ENCODE data around the gene TAF4. TPM values are rescaled to one million over a fixed set of nuclear protein-coding genes. Genes with fewer than 3 reads are reported as not detected.
"Not testable (repeated sequence)": the region's sequence is repeated elsewhere in the genome, so short reads cannot be mapped to it uniquely, and the experiment has no call there.

The TAF4 gene
- total RNA-seq, 1 donor from 2014 or later, result 13.0 TPM

DNA sequence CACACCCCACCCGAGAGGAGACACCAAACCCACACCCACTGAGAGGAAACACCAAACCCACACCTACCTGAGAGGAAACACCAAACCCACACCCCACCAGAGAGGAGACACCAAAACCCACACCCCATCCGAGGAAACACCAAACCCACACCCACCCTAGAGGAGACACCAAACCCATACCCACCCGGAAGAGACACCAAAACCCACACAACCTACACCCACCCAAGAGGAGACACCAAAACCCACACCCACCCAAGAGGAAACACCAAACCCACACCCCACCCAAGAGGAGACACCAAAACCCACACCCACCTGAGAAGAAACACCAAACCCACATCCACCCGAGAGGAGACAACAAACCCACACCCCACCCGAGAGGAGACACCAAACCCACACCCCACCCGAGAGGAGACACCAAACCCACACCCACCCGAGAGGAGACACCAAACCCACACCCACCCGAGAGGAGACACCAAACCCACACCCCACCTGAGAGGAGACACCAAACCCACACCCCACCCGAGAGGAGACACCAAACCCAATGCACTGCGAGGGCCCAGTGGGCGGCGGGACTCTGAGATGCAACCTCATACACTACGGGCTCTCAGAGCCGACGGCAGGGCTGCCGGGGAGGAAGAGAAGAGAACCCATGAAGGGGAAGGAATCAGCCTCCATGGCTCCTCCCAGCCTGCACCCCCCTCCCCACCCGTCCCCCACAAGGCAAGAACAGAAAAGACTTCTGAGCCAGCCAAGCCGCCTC is 83.3 kb downstream of the TAF4 start:
- DNase-seq (ENCODE audit: low spot score), result no peak

- DNase-seq (ENCODE audit: low spot score), result not testable (repeated sequence)
Measured at GRCh38 chr20:61981691-61982090, 84.0 kb downstream of the TAF4 start.

DNA sequence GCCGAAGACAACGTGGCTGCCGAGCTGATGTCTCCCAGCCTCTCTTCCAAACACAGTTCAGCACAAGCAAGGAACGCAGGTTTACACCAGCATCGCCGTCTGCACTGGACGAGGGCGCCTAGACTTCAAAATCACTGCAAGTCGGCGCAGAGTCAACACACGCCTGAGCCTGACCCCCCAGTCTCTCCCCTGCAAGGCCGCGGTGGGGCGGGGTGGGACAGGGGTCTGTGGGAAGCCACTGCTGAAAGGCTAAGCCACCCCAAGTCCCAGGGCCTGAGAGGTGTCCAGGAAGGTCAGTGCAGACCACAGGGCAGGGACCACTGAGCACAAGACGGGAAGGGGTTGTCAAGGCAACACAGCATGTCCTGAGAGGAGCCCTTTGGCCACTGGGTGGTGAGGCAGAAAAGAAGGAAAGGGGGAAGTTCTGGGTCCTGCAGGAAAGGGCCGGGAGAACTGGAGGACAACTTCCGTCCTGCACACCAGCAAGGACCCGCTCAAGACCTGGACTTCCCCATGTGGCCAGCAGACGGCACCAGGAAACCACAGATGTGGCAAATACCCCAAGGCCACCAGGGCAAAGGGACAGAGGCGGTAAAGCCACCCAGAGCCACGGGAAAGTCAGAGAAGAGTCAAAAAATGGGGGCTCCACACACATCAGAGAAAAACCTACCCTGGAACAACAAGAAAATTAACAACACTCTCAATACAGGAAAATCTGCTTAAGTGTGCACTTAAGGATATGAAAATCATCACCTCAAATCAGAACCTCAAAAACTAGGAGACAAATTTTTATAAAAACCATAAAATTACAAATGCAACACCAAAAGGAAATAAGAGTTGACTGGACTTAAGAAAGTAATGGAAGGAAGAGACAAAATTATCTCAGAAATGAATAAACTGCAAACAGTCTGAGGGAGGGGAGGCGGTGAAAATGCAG is 84.8 kb downstream of the TAF4 start:
- DNase-seq (ENCODE audit: low spot score), result no peak

DNA sequence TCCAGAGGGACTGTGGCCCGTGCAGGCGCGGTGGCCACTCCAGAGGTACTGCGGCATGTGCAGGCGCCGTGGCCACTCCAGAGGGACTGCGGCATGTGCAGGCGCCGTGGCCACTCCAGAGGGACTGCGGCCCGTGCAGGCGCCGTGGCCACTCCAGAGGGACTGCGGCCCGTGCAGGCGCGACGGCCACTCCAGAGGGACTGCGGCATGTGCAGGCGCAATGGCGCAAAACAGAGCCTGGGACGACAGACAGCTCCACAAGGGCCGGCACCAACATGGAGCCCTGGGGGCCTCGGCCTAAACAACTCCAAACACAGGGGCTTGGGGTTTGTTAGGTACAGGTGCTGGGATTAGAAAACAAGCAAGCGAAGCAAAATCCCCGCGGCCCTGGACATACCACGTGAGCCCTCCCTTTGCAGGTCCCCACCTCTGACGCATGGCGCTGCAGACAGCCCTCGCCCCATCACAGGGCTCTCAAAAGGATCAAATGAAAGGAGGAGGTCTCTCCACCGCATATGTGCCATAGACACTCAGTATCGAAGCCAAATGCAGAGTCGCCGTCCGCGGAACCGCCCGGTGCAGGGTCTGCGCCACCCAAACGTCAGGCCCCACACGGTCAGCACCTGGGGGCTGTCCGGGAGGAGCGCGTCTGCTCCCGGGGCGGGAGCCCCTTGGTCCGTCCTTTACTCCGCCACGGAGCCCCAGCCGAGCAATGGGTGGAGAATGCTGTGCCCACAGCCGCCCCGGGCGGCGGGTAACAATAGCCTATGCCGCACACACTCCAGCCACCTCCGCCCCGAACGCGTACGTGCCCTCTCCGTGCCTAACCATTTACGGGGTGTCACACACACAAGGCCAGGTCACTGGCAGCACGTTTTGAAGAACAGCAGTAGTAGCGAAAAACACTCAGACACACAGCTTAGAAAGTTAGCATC is 85.7 kb downstream of the TAF4 start:
- no peak for DNase-seq (ENCODE audit: low spot score)

- DNase-seq (ENCODE audit: low spot score), result no peak
Measured at GRCh38 chr20:61979090-61979489, 86.6 kb downstream of the TAF4 start.

DNA sequence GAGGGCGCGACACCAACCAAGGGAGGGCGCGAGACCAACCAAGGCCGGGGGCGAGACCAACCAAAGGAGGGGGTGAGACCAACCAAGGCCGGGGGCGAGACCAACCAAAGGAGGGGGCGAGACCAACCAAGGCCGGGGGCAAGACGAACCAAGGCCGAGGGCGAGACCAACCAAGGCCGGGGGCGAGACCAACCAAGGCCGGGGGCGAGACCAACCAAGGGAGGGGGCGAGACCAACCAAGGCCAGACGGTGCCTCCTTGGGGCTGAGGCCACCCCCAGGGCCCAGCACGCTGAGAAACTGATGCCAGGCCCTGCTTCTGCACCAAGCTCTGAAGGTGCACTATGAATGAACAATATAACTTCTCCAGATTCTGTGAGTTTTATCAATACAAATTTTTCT is 87.2 kb downstream of the TAF4 start:
- DNase-seq (ENCODE audit: low spot score), result no peak

- no peak for DNase-seq (ENCODE audit: low spot score)
Measured at GRCh38 chr20:61977419-61977786, 88.3 kb downstream of the TAF4 start.

GRCh38 chr20:61976644-61977418 is 88.8 kb downstream of the TAF4 start:
- DNase-seq (ENCODE audit: low spot score), result no peak

- DNase-seq (ENCODE audit: low spot score), result peak; percentile 81
Measured at GRCh38 chr20:61976263-61976643, 89.4 kb downstream of the TAF4 start.

DNA sequence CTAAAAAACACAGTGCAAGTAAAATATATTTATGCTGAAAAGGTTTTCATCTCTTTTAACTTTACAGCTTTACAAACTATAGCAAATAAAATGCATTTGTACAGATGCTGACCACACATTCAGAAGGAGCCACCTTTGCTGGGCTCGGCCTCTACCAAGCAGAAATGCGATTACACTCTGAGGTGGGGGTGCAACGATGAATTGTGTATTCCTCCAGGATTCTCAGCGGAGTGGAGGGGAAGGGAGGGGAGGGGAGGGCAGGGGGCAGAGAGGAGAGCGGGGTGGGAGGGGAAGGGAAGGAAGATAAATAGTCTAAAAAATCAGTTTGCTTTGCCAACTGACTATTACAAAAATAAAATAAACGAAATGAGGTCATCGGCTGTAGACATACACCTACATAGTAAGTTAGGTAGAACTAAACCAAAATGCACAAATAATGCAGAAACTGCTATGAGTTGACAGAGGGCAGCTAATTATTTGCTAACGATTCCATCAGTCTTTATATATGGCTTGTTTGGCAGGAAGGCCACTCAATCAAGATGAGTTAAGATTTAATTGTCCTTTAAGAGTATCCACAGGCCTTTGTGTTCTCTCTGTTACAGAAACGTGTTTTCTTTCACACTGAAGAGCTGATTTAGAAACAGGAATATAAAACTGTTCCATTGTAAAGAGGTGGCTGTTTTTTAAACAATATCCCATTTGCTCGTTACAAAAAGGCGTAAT is 90.1 kb downstream of the TAF4 start:
- no peak for DNase-seq (ENCODE audit: low spot score)

GRCh38 chr20:61974357-61974665 is 91.4 kb downstream of the TAF4 start:
- no peak for DNase-seq (ENCODE audit: low spot score)

- DNase-seq (ENCODE audit: low spot score), result no peak
Measured at GRCh38 chr20:61973515-61974356, 91.9 kb downstream of the TAF4 start.

DNA sequence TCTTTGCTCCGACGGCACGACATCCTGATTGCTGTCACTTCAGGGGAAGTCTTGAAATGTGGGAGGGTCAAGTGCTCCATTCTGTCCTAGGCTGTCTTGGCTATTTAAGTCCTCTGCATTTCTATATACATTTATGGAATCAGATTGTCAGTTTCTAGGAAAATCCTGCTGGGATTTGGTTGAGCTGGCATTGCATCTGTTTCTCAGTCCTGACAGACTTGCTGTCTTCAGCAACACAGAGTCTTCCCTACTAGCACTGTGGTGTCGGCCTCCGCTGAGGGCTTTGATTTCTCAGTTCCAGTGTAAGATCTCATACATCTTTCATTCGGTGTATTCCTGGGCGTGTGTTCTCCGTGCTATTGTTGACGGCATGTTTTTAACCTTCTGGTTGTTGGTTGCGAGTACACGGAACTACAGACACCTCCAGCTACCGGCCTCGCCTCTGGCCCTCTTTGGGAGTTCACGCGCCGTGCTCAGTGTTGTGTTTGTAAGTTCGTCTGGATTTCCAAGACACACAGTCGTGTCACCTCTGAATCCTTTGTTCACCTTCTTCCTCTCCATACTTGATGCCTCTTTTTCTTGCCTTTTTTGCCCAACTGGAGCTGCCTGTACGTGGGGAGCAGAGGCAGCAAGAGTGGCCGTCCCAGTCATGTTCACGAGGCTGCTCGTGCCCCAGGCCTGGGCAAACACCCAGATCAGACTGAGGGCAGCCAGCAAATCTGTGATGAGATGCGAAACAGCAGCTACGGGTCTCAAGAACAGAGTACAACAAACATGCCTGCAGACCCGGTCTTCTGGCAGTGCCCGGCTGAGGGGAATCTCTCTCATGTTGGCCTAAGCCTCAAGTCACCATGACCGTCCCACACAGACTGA is 92.8 kb downstream of the TAF4 start:
- DNase-seq (ENCODE audit: low spot score), result no peak

GRCh38 chr20:61971595-61971994 is 94.1 kb downstream of the TAF4 start:
- DNase-seq (ENCODE audit: low spot score), result not testable (repeated sequence)

DNA sequence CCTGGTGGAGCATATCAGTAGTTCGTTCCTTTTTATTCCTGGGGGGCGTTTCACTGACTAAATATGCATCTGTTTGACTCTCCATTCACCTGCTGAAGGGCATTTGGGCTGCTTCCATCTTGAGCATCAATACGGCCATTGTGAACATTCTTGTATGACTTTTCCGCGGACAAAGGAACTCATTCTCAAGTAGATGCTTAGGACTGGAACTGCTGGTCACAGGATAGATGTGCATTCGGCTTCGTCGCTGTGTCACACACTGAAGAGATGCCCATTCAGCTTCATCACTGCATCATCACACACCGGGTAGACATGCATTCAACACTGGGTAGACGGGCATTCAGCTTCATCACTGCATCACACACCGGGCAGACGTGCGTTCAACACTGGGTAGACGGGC is 95.3 kb downstream of the TAF4 start:
- DNase-seq (ENCODE audit: low spot score), result no peak

DNA sequence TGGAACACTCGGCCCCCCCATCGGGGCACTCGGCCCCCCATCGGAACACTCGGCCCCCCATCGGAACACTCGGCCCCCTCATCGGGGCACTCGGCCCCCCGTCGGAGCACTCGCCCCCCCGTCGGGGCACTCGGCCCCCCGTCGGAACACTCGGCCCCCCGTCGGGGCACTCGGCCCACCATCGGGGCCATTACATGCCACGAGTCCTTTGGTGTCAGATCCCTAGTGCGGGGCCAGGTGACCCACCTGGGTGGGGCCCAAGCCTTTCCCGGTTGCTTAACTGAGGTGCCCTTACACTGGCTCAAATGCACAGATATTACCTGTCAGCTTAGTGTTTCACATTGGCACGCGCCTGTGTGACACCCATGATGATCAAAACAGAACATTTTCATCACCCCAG is 95.9 kb downstream of the TAF4 start:
- no peak for DNase-seq (ENCODE audit: low spot score)

- peak; percentile 87 for DNase-seq (ENCODE audit: low spot score)
Measured at GRCh38 chr20:61968932-61969331, 96.7 kb downstream of the TAF4 start.

Measured in mesenteric fat pad (tissue), 1 donor.